Stimulated activated CD8-positive, alpha-beta memory T cell treated with anti-CD3 and anti-CD28 coated beads, Interleukin-12 subunit alpha, Interleukin-12 subunit beta, amount 100 ng/mL, for 4 hours (primary cell): ENCODE data around the gene CREB3L2.
A peak's percentile ranks its signal among the peaks of the same experiment; 100 is the strongest.
"Not testable (repeated sequence)": the region's sequence is repeated elsewhere in the genome, so short reads cannot be mapped to it uniquely, and the experiment has no call there.

Experiments
- DNase-seq: peaks from one replicate; pipeline ENCODE4 v3.0.0-alpha.2; 2020; ENCODE audit warnings: low read depth

Gene CREB3L2

GRCh38 chr7:138001529-138002095 lies at the start of gene CREB3L2:
Gene CREB3L2 (minus strand): TSS chr7:138002086. CDS start chr7:138001705, 381 bp downstream.
- peak; percentile 32 for DNase-seq

GRCh38 chr7:138049505-138050116 lies 47.7 kb upstream of the CREB3L2 start:
- DNase-seq: no peak

- no peak for DNase-seq
Observed at GRCh38 chr7:138047907-138048306, 46.0 kb upstream of the CREB3L2 start.

GRCh38 chr7:138044897-138045296 lies 43.0 kb upstream of the CREB3L2 start:
- no peak for DNase-seq

- DNase-seq: not testable (repeated sequence)
Observed at GRCh38 chr7:138040063-138040462, 38.2 kb upstream of the CREB3L2 start.

GRCh38 chr7:138036135-138036534 lies 34.2 kb upstream of the CREB3L2 start:
- no peak for DNase-seq

- DNase-seq: no peak
Observed at GRCh38 chr7:138033241-138033640, 31.4 kb upstream of the CREB3L2 start.

- no peak for DNase-seq
Observed at GRCh38 chr7:138032770-138033169, 30.9 kb upstream of the CREB3L2 start.

- no peak for DNase-seq
Observed at GRCh38 chr7:138032186-138032585, 30.3 kb upstream of the CREB3L2 start.

GRCh38 chr7:138030679-138031351 lies 28.9 kb upstream of the CREB3L2 start:
- DNase-seq: no peak

GRCh38 chr7:138029941-138030340 lies 28.1 kb upstream of the CREB3L2 start:
- no peak for DNase-seq

- no peak for DNase-seq
Observed at GRCh38 chr7:138029126-138029525, 27.2 kb upstream of the CREB3L2 start.

- DNase-seq: no peak
Observed at GRCh38 chr7:138027100-138027499, 25.2 kb upstream of the CREB3L2 start.

GRCh38 chr7:138025215-138026186 lies 23.6 kb upstream of the CREB3L2 start:
- no peak for DNase-seq

- DNase-seq: no peak
Observed at GRCh38 chr7:138024765-138025164, 22.9 kb upstream of the CREB3L2 start.

GRCh38 chr7:138024343-138024691 lies 22.4 kb upstream of the CREB3L2 start:
- no peak for DNase-seq

GRCh38 chr7:138023618-138024342 lies 21.9 kb upstream of the CREB3L2 start:
- no peak for DNase-seq

GRCh38 chr7:138021889-138022288 lies 20.0 kb upstream of the CREB3L2 start:
- no peak for DNase-seq

- DNase-seq: no peak
Observed at GRCh38 chr7:138017992-138018391, 16.1 kb upstream of the CREB3L2 start.

- no peak for DNase-seq
Observed at GRCh38 chr7:138015096-138015495, 13.2 kb upstream of the CREB3L2 start.

- no peak for DNase-seq
Observed at GRCh38 chr7:138014686-138015085, 12.8 kb upstream of the CREB3L2 start.

GRCh38 chr7:138014201-138014600 lies 12.3 kb upstream of the CREB3L2 start:
- DNase-seq: not testable (repeated sequence)
